HAP-1 (cell line): Measurements from ENCODE around the gene HSPA12A.
A peak's percentile ranks its signal among the peaks of the same experiment; 100 is the strongest.

ENCODE experiments used
- DNase-seq, 2 experiments: peaks; one replicate each; pipeline ENCODE4 v3.0.0-alpha.2; 2016 to 2020; ENCODE audit warnings: low spot score in 2 of 2
- H3K27me3 ChIP-seq: fragments of 250-450 bp; sonication (Bioruptor Pico); 2 replicates; pipeline ENCODE4 v1.5.1; 2020; ENCODE audit warnings: low read depth, mild to moderate bottlenecking, moderate library complexity
- H3K36me3 ChIP-seq: fragments of 250-450 bp; sonication (Bioruptor Pico); replicated peaks from 2 replicates; pipeline ENCODE4 v1.5.1; 2020; ENCODE audit warnings: mild to moderate bottlenecking
- H3K4me1 ChIP-seq: fragments of 250-450 bp; sonication (Bioruptor Pico); 2 replicates; pipeline ENCODE4 v1.5.1; 2020; ENCODE audit warnings: mild to moderate bottlenecking
- H3K4me3 ChIP-seq: fragments of 250-450 bp; sonication (Bioruptor Pico); 2 replicates; pipeline ENCODE4 v1.5.1; 2020; ENCODE audit warnings: mild to moderate bottlenecking, moderate library complexity
- H3K9me3 ChIP-seq: fragments of 250-450 bp; sonication (Bioruptor Pico); 2 replicates; pipeline ENCODE4 v1.5.1; 2020; ENCODE audit warnings: mild to moderate bottlenecking, moderate library complexity
- in situ Hi-C: fragments of 300-500 bp; cut with MboI; formaldehyde crosslinking; loops from 3 replicates; pipeline ENCODE4 v1.14.3; 2020; ENCODE audit warnings: low sequenced_read_pairs, inconsistent platforms, mixed read lengths

Gene HSPA12A

DNA sequence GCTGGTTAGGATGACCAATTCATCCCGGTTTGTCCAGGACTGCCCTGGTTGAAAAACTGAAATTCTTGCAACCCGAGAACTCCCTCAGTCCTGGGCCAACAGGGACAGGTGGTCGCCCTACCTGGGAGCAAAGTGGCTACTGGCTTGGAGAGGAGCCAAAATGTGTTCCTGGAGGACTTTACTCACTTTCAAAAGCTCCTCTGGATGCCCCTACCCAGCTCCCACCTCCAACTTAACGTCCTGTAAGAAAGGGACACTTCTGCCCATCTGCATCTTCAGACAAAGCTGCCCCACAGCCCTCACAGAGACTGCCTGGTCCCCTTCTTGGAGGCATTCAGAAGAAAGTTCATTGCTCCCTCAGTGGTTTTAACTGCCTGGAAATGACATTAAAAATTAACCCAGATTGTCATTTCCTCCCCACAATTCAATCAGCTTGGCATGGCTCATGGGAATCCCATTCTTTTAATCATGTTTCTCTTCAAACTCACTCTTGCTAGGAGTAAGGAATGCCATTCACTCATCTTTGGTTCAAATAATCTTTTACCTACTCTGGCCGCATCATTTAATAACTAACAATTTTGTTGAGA lies 24.0 kb upstream of the HSPA12A start:
- Histone ChIP-seq H3K36me3 (no peaks in the 10 kb centered on the region), H3K4me3 (no peak overlapping the region), H3K9me3 (no peaks in the 10 kb centered on the region), H3K27me3 (no peaks in the 10 kb centered on the region), H3K4me1 (no peaks in the 10 kb centered on the region)
- DNase-seq = no peak
- in situ Hi-C loops = no loop called here

DNA sequence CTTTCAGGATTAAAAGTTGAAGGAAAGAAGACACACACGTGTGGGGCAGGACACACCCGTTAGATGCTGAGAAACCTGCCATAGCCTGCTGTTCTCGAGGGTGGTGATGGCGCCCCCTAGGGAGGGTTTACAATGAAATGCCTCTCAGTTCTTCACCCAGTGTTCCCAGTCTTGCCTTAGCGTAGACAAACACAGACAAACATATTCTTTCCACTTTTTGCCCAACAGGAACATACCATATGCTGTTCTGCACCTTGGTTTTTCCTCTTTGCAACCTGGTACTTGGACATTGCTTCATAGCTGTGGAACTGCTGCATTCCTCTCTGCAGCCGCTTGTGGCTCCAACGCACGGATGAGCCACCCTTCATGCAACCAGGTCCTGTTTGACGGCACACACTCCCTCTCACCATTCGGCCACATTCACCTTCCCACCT lies 23.3 kb upstream of the HSPA12A start:
- H3K9me3 ChIP-seq = no peaks in the 10 kb centered on the region
- H3K36me3 ChIP-seq = no peaks in the 10 kb centered on the region
- no peaks in the 10 kb centered on the region for H3K4me1 ChIP-seq
- DNase-seq = peak in 1 of 2 experiments; percentile 69
- no peak overlapping the region for H3K4me3 ChIP-seq
- in situ Hi-C loops = no loop called here
- H3K27me3 ChIP-seq = no peaks in the 10 kb centered on the region

DNA sequence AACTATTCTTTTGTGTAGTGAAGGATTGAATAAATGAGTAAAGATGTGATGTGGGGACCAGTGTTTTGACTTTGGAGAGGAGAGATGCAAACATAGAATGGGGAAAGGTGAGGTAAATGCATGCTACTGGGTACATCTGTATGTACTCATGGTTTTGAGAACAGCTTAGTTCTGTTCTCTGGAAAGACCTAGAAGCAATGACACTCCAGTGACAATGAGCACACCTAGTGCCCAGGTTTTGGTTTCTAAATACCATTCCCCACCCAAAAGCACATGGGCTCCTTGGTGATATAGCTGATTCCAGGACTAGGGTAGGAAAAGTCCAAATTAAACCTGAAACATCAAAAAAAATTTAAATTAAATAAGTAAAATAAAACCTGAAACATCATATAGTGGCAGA lies 22.6 kb upstream of the HSPA12A start:
- no peaks in the 10 kb centered on the region for H3K27me3 ChIP-seq
- H3K36me3 ChIP-seq = no peaks in the 10 kb centered on the region
- no peak overlapping the region for H3K4me3 ChIP-seq
- DNase-seq = no peak
- no peaks in the 10 kb centered on the region for H3K9me3 ChIP-seq
- no peaks in the 10 kb centered on the region for H3K4me1 ChIP-seq
- in situ Hi-C loops = no loop called here

DNA sequence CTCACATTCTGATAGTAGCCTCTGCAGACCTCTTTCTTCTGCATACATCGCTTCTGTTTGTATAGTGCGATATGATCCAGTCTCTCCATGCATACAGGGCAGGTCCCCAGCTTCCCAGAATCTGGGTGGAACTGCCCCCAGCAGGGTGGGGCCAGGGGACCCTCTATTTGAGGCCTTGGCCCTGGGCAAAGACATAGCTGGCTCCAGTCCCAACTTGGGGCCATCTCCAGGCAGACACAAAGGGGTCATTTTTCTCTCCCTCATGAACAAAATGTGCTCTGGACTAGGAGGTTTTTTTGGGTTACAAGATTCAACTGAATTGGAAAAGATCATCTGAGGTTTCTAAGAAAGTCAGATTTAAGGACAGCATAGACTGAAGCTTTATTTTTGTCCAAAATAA lies 21.1 kb upstream of the HSPA12A start:
- Histone ChIP-seq H3K9me3 (no peaks in the 10 kb centered on the region), H3K36me3 (no peaks in the 10 kb centered on the region), H3K4me1 (no peaks in the 10 kb centered on the region), H3K27me3 (no peaks in the 10 kb centered on the region), H3K4me3 (no peak overlapping the region)
- in situ Hi-C loops = no loop called here
- no peak for DNase-seq

DNA sequence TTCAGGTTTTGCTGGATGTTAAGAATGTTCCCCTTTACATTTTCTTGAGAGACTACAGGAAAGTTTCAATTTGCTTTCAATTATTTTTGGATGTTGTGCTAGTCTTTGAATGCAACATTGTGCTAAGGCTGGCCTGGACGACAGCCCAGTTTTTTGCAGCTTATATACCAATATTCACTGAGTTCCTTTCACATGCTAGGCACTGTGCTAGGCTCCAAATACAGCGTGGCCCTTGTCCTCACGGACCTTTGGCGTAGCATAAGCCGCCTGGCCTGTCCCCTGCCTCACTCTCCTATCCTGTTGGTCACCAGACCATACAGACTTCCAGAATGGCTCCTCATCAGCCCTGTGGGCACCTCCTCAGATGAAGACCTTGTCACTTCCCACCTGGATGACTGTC lies 19.5 kb upstream of the HSPA12A start:
- H3K9me3 ChIP-seq = no peaks in the 10 kb centered on the region
- no peak for DNase-seq
- H3K36me3 ChIP-seq = no peaks in the 10 kb centered on the region
- H3K4me3 ChIP-seq = no peak overlapping the region
- no peaks in the 10 kb centered on the region for H3K4me1 ChIP-seq
- H3K27me3 ChIP-seq = no peaks in the 10 kb centered on the region
- in situ Hi-C loops = no loop called here

DNA sequence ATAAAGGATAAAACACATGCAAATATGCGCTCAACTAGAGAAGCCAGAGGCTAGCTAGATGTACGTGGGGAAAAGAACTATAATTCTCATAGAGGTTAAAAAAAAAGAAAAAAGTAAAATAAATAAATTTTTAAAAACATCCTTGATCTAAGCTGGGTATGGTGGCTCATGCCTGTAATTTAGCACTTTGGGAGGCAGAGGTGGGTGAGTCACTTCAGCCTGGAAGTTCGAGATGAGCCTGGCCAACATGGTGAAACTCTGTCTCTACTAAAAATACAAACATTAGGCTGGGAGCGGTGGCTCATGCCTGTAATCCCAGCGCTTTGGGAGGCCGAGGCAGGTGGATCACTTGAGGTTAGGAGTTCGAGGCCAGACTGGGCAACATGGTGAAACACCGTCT lies 18.6 kb upstream of the HSPA12A start:
- Histone ChIP-seq H3K4me1 (no peaks in the 10 kb centered on the region), H3K36me3 (no peaks in the 10 kb centered on the region), H3K4me3 (no peak overlapping the region), H3K27me3 (no peaks in the 10 kb centered on the region), H3K9me3 (no peaks in the 10 kb centered on the region)
- in situ Hi-C loops = no loop called here
- DNase-seq = no peak

DNA sequence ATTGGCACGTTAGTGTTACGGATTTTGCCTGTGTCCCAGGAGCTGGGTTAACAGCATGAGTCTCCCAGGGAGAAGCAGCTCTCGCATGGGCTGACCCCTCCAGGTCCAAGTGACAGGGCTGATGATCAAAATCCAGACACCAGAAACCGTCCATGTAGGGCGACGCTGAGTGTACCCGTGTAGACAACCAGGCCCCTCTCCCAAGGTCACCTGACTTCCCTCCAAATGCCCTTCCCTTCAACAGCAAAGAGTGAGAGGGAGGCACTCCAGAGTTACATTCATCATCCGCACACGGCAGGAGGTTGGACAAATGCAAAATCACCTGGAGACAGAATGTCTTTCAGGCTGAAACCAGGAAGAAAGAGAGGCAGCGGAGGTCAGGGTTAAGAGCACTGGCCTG lies 14.9 kb upstream of the HSPA12A start:
- DNase-seq = no peak
- no peaks in the 10 kb centered on the region for H3K9me3 ChIP-seq
- H3K4me1 ChIP-seq = no peaks in the 10 kb centered on the region
- H3K27me3 ChIP-seq = no peaks in the 10 kb centered on the region
- in situ Hi-C loops = no loop called here
- H3K36me3 ChIP-seq = no peaks in the 10 kb centered on the region
- H3K4me3 ChIP-seq = no peak overlapping the region

DNA sequence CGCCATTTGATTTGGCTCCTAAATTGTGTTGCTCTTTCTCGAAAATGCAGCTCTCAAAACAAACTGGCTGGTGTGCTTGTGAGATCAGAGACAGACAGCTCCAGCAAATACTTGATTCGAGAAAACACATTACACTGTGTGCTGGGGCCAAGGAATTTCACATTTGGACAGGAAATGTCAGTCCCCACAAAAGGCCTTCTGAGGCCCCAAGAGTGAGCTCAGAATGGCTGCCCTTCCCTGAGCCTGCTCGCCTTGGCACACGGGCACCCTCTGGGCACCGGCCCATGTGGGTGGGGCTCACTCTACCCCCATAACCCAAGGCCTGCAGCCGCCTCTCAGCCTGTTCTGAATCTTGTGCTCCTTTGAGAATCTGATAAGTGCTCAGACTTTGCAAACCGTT lies 13.9 kb upstream of the HSPA12A start:
- no peak overlapping the region for H3K4me3 ChIP-seq
- H3K9me3 ChIP-seq = no peaks in the 10 kb centered on the region
- DNase-seq = no peak
- in situ Hi-C loops = no loop called here
- no peaks in the 10 kb centered on the region for H3K36me3 ChIP-seq
- H3K27me3 ChIP-seq = no peaks in the 10 kb centered on the region
- no peaks in the 10 kb centered on the region for H3K4me1 ChIP-seq

DNA sequence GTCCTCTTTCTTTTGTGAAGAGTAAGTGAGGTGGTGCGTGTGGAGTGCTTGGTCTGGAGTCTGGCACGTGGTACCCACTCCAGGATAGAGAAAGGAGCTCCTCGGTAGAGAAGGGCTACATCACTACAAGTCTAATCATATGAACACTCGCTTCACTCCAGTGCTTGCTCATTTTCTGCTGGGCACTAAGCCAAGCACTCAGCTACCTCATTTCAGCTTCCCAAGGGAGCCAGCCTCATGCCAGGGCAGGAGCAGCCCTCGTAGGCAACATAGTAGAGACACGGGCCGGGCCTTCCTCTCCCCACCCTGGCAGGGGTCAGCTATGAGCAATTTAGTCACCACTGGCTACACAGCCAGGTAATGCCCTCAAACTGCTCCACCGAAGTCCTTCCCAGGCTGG lies 11.4 kb upstream of the HSPA12A start:
- in situ Hi-C loops = no loop called here
- no peaks in the 10 kb centered on the region for H3K9me3 ChIP-seq
- no peaks in the 10 kb centered on the region for H3K4me1 ChIP-seq
- no peak overlapping the region for H3K4me3 ChIP-seq
- no peaks in the 10 kb centered on the region for H3K27me3 ChIP-seq
- H3K36me3 ChIP-seq = no peaks in the 10 kb centered on the region
- no peak for DNase-seq

DNA sequence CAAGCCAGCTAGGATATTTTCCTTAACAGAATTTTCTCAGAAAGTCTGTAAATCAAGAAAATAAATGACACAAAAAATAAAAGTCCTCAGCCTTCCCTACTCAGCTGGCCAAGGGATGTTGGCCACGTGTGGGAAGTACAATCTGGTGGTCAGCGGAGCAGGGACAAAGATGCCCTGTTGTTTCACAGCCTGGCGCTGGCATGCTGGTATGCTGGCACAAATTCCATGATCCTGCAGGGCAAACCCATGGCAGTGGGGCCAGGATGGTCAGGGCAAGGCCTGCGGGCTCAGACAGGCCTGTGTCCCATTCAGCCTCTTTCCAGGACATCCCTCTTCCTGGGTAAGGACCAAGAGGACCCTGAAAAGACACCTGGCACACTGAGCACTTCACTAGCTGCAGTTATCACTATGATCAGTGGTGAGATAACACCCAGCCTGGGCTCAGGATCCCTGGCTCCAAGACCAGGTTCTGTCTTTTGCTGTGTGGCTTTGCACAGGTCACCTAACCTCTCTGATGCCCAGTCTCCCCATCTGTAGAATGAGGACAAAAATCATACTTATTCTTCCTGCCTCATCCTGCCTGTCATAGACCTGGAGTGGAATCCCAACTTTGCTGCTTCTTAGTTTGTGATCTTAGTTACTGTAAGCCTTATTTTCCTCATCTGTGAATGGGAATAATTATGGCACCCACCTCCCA lies 10.8 kb upstream of the HSPA12A start:
- Histone ChIP-seq H3K27me3 (no peaks in the 10 kb centered on the region), H3K4me1 (no peaks in the 10 kb centered on the region), H3K9me3 (no peaks in the 10 kb centered on the region), H3K4me3 (no peak overlapping the region), H3K36me3 (no peaks in the 10 kb centered on the region)
- in situ Hi-C loops = no loop called here
- DNase-seq = no peak

DNA sequence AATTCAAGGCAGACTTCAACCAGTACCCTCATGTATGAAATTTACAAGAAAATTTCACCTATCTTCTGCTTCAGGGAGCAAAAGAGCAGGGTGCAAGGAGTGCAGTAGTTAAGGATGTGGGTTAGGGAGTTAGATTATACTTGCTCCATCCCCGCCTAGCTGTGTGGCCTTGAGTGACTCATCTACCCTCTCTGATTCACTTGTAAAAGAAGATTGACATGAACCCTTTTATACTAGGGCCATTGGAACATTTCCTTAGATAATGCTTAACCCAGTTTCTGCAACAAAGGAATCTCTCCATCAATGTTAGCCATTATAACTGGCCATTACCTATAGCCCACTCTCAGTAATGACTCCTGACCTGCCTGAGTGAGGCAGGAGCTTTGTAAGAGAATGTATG lies 10.2 kb upstream of the HSPA12A start:
- no peaks in the 10 kb centered on the region for H3K4me1 ChIP-seq
- no peak for DNase-seq
- in situ Hi-C loops = no loop called here

DNA sequence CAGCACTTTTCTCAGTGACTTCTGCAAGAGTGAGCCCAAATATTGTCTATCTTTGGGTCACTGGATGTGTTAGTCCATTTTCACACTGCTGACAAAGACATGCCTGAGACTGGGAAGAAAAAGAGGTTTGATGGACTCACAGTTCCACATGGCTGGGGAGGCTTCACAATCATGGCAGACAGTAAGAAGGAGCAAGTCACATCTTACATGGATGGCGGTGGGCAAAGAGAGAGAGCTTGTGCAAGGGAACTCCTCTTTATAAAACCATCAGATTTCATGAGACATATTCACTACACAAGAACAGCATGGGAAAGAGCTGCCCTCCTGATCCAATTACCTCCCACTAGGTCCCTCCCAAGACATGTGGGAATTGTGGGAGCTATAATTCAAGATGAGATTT lies 6.1 kb upstream of the HSPA12A start:
- no peak for DNase-seq
- Histone ChIP-seq H3K27me3 (no peaks in the 10 kb centered on the region), H3K4me3 (no peak overlapping the region), H3K9me3 (no peaks in the 10 kb centered on the region), H3K4me1 (no peaks in the 10 kb centered on the region), H3K36me3 (no peaks in the 10 kb centered on the region)
- in situ Hi-C loops = no loop called here

More for the DNA sequence above, 10.2 kb upstream of the HSPA12A start:
- Histone ChIP-seq H3K36me3 (no peaks in the 10 kb centered on the region), H3K9me3 (no peaks in the 10 kb centered on the region), H3K4me3 (no peak overlapping the region), H3K27me3 (no peaks in the 10 kb centered on the region)

DNA sequence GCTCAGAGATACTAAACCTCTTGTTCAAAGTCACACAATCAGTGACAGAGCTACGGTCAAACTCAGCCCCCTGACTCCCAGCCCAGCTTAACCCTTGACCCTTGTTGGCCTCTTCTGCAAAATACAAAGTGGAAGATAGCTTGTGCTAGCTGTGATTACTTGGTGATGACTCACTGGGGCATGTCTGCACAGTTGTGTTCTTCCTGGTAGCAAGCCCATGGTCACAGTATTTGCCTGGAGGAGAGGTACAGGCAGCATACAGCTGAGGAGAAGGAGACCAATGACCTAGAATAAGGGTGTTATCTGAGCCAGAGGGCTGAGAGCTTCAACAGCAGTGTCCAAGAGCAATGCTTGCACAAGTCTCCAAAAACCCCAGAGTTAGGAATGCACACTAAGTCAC lies 5.7 kb upstream of the HSPA12A start:
- in situ Hi-C loops = no loop called here
- Histone ChIP-seq H3K36me3 (no peaks in the 10 kb centered on the region), H3K9me3 (no peaks in the 10 kb centered on the region), H3K4me1 (no peaks in the 10 kb centered on the region; the same call in 1 of the 2 replicates), H3K4me3 (no peak overlapping the region), H3K27me3 (no peaks in the 10 kb centered on the region)
- no peak for DNase-seq

DNA sequence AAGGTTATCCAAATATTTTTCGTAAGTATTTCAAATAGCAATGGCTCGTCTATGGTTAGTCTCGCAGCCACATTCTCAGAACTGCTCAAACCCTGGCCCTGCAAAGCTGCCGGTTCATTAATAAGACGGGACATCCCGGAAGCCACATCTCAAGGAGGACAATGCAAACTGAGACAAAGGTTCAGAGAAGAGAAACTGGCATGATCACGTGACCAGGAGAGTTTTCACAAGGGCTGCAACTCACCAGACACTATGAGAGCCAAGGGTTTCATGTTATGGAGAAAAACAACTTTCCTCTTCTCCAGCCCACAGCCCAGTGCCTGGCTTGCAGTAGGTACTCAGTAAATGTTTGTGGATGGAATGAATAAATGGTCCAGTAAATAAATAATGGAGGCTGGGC lies 5.0 kb upstream of the HSPA12A start:
- H3K4me3 ChIP-seq = no peak overlapping the region
- in situ Hi-C loops = no loop called here
- no peaks in the 10 kb centered on the region for H3K9me3 ChIP-seq
- H3K4me1 ChIP-seq = no peaks in the 10 kb centered on the region; the same call in 1 of the 2 replicates
- no peaks in the 10 kb centered on the region for H3K36me3 ChIP-seq
- H3K27me3 ChIP-seq = no peaks in the 10 kb centered on the region
- no peak for DNase-seq

DNA sequence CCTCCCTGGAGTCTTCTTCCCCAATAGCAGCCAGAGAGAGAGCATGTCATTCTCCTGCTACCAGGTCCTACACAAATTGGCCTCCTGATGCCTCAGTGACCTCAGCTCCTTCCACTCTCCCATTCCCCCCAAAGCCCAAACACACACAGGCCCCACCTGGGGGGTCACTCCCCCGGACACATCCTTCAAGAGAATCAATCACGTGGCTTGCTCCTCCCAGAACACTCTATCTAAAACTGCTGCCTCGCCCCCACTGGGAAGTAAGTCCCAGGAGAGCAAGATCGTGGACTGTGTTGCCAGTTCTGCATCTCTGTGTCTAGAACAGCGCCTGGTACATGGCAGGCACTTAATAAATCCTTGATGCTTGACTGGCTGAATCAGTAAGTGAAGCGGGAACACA lies 2.5 kb upstream of the HSPA12A start:
- in situ Hi-C loops = no loop called here
- H3K4me3 ChIP-seq = no peak overlapping the region
- H3K9me3 ChIP-seq = no peaks in the 10 kb centered on the region
- H3K36me3 ChIP-seq = no peaks in the 10 kb centered on the region
- no peaks in the 10 kb centered on the region for H3K27me3 ChIP-seq
- no peak for DNase-seq
- H3K4me1 ChIP-seq = no peaks in the 10 kb centered on the region; the same call in 1 of the 2 replicates
